GM21381 (cell line): Measurements from ENCODE around the gene ISG20L2.

Experiments used
- ATAC-seq: cut with Tn5 transposase; IDR thresholded peaks from one replicate; pipeline ENCODE4 v1.9.1; 2021; ENCODE audit warnings: mild to moderate bottlenecking, moderate library complexity; ENCODE audit not compliant: unreplicated experiment

ISG20L2 gene

DNA sequence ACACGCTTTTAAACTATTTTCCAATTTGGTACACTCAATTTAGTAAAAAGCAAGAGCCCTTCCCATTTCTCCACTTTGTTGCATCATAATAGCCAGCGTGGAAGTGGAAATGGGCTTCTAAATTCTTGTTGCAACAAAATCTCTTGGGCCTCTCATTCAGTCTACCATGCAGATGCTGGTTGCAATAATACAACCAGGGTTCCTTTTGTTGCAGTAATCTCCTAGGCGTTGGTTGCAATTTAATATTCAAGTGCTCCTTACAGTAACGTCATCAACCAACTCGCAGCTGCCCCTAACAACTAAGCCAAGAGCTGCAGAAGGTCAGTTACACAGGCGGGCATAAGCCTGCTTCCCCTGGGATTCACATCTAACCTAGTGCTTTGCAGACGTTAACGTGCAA, 25.7 kb upstream of the ISG20L2 start:
- ATAC-seq: no peak

DNA sequence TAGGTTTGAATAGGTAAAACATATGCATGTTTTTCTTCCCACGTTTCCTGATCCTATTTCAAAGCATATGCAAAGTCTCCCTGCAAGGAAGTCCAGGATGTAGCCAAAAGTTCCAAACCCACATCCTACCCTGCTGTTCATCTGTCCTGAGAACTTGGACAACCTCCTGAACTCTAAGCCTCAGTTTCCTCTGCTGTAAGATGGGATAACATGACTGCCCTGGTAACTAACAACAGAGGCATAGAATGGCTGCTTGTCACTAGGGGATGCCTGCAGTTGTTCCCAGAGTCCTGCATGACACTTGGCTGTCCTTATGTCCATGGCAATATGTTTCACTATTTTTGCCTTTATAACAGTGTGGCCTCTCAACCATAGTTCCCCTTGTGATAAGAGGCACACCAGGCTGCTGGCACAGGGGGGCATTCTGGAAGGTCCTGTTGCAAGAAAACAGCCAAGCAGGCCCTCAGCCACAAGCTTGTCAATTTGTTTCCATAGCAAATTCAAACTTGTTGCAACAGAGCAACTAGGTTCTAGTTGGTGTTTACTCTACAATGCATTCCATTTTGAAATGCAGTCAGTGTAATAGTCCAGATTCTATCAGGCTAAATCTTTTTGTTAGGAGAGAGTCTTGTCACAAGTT, 24.4 kb upstream of the ISG20L2 start:
- no peak for ATAC-seq

DNA sequence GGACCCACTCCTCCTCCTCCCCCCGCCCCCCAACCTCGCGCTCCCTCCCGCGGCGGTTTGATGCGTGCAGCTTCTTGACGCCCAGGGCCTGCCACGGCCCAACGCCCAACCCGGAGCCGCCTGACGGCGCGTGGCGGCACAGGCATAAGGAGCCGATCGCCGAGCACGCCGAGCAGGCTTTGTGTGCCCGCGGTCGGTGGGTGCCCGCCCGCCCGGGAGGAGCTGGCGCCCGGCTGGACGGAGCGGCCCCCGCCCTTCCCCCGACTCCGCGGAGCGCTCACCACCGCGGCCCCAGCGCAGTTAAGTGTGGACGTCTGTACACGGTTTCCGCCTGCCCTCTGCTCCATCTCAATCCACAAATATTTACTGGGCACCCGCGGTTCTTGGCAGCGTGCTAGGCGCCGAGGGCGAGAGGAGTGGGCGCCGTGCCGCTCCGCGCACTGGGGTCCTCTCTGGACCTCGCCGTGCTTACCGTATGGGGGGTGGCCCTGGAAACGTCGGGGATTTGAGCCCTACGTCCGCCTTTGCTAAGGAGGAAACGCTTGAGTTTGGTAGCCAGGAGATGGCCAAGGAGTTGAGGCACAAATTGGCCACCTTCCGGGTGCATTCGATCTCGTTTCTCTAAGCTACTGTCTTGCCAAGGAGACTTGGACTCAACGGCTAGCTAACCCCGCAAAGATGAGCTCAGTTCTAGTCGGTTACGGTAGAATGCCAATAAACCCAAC, 23.4 kb upstream of the ISG20L2 start:
- peak; percentile 65 for ATAC-seq

DNA sequence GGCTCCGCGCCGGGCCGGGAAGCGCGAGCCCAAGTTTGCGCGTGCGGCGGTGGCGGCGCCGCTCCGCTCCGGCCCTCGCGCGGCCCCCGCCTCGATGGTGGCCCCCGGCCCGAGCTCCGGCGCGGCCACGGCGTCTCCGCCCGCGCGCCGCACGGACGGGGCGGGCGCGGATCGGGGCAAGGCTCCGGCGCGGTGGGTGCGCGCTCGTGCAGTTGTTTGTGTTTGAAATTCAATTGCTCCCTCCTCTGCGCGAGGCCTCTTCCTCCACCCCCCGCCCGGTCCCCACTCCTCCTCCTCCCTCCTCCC, 22.8 kb upstream of the ISG20L2 start, which contains the start of gene HDGF:
Gene HDGF, minus strand, starts transcription at position 225 of the 306 bp plus-strand sequence. CDS start 246 bp downstream, outside the sequence.
- ATAC-seq: peak; percentile 13

DNA sequence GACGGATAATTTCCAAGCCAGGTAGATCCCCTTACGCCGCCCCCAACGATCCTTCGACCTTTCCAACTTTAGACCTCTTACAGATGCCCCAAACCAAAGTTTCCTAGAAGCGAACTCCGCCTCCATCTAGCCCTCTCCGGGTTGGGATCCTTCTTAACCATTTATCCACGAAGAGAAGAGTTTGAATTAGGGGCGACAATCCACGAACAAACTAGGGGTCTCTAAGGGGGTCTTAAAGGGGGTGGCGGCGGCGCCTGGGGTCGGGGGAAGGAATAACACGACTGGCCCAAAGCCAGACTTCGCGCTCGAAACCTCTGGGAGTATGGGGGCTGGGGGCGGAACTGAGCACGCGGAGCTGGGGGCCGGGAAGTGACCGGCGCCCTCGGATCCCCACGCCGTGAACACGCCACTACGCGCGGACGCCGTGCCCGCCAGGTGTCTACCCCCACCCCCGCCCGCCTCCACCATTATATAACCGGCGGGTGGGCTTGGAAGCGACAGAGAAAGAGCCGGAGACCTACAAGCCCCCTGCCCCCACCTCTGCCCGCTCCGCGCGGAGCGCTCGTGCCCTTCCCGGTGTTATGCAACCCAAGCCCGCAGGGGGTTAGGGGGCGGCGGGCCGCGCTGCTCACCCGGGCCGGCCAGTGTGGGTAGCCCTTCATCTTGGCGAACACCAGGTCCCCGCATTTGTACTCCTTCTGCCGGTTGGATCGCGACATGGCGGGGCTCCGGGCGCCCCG, 22.3 kb upstream of the ISG20L2 start:
- peak; percentile 8 for ATAC-seq

DNA sequence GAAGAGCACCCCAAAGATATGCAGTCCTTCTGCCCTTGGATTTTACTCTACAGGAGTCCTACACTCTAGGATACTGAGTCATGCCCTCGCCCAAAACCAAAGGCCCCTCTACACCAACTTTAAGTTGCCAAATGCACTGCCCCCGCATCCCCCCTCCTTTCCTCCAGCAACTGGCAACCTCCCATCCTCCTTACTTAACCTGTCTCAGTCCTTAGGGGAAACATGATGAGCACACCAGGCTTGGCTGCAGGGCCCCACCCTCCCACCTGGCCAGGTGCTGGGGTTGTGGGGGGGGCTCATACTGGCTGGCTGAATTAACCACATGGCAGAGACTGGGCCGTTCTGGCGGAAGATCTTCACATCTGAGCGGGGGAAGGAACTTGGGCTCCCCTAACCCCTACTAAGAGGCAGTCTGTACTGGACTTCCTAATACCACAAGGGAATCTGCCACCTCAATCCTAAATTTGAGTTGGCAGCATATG, 21.7 kb upstream of the ISG20L2 start:
- no peak for ATAC-seq

DNA sequence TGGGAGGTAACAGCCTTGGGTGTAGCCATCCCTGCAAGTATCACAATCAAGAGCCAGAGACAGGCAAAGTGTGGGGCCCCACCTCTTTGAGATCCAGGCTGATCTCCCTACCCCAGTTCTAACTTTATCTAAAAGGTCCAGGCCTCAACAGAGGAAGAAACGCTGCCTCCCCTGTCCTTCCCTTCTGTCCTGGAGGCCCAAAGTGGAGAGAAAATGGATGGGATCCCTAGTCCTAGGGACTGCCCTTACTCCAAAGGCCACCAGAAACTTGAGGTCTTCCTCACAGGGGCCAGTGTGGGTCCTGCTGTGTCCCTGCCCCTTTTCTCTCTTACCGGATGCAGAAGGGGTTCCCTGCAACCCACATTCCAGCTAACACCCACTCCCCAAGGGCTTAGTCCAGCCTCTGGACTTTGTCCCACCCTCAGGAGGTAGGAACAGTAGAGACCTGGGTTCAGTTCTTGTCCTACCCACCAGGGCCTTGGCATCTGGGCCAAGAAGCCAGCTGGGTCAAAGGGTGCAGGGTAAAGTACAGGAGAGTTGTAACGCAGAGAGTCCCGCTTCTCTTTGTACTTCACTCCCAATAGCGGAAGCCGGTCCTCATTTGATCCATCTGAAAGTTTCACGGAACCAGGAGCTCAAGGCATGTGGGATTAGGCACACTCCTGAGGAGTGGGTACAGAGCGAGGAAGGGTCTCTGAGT, 21.0 kb upstream of the ISG20L2 start:
- no peak for ATAC-seq

DNA sequence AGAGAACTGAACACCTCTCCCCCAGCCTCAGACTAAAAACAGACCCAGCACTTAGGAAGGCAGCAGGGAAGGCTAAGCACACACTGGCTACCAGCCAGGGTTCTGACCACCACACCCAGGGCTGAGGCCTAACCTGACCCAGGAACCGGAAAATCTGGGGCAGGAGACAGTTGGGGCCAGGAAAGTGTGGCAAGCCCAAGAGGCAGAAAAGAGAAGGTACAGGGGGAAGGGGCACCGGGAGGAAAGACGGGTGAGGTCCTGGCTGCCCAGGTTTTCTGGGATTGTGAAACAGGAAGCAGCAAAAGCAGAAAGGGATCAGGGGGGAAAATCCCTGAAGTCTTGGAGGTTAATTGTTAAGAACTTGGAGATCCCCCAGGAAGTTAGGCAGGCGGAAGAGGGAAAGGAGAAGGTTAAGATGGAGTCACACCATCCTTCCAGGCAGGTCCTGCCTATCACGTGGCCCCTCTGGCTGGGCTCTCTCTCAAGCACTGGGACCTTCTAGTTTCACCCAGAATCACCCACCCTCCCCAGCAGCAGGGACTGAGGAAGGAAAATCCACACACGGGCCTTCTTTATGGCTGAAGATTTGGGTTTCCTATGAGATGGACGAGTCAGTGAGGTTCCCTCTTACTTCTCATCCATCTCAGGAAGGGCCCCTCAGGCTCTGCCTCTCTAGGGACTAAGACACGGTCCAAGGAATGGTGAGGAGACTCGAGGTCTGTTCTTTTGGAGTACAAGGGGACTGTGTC, 20.3 kb upstream of the ISG20L2 start:
- no peak for ATAC-seq

DNA sequence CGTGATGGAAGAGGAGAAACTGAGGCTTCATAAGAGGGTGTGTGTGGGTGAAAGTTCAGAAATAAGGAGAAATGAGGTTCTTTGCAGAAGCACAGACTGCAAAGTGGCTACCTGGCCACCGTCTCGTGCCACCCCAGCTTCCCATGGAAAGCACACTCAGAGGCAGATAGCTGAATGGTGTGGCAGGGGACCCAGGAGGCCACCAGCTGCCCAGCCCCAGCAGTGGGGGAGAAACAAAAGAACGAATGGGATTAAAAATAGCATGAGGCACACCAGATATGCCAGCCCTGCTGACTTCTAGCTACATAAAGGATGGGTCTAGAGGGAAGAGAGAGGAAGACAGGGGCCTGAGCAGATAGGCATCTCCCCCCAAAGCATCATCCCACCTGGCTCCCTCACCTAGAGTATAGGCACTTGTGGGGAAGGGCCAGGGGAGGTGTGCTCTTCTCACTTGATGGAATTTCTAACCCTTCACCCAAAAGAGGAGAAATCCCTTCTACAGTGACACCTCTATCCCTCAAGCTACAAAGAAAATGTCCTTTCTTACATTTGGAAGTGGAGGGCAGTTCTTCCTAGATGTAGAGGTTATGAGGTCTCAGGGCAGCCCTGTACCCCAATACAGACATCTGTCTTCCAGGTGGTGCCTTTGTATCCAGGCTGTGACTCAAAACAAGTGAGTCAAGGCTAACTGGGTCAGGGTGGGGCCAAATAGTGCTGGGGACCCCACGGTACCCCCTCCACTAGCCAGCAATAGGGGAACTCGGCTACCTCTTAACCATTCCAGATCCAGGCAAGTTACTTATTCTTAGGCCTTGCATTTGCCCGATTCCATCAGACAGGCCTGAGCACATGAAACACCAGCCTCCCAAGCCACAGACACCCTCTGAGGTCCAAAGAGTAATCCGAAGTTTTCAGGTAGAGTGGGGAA, 19.4 kb upstream of the ISG20L2 start:
- no peak for ATAC-seq

DNA sequence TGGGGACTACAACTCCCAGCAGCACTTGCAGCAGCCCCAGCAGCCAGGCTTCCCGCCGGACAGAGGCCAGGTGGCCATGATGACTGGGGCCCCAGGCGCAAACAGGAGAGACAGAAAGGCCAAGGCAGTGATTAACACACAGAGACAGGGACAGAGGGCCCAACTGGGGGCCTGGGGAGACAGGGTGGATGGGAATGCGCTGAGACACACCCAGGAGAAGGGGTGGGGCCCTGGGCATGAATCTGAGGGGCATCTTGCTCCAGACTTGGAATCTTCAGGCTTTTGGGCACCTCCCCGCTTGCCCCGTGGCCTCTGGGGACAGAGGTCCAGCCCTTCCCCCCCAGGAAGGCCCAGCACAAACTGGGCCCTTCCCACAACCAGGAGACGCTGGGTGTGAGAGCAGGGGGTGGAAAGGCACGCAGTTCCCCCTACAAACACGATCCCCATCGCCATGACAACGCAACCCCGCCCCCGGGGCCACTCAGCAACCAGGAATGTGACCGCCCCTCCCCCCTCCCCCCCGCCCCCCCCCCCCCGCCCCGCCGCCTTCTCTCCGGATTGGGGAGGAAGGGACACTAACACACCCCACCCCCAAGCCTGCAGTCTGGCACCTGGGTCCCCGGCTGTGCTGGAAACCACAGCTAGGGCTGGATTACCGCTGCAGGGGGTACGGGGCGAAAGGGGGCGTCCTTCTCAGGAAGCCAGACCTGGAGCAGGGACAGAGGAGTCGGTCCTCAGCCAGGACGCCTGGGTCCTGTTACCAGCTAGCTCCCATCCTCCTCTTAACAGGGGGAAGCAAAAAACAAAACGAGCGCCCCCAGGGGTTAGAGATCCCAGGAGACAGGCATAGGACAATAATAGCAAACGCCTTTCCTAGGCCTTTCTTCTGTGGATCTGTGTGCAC, 18.4 kb upstream of the ISG20L2 start:
- ATAC-seq: no peak

DNA sequence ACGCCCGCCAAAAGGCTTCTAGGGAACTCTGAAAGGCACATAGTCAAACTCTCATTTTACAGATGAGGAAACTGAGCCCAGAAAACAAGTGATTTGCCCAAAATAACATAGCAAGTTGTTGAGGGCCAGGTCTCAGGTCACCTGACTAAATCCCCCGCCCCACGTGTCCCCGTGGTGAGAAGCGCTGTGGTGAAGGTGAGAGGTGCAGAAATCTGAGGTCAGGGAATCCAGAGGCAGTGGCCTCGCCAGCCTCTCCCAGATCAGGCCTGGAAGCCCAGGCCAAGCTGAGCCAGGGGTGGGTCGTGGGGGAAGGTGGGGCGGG, 17.8 kb upstream of the ISG20L2 start:
- ATAC-seq: no peak

DNA sequence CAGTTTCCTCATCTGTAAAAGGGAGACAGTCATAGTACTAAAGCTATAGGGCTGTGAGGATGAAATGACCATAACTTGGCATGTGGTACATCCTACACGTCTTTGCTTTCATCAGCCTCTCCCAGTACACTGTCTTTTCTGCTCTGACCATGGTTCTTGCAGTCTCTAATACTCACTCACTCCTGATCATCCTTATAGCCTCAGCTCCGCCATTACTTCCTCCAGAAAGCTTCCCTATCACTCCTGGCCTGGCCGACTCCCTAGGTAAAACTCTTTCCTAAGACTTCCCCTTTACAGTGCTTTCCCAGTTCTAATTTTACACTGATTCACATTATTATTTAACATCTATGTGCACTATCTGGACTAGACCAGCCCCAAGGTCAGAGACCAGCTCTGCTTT, 17.3 kb upstream of the ISG20L2 start:
- no peak for ATAC-seq

DNA sequence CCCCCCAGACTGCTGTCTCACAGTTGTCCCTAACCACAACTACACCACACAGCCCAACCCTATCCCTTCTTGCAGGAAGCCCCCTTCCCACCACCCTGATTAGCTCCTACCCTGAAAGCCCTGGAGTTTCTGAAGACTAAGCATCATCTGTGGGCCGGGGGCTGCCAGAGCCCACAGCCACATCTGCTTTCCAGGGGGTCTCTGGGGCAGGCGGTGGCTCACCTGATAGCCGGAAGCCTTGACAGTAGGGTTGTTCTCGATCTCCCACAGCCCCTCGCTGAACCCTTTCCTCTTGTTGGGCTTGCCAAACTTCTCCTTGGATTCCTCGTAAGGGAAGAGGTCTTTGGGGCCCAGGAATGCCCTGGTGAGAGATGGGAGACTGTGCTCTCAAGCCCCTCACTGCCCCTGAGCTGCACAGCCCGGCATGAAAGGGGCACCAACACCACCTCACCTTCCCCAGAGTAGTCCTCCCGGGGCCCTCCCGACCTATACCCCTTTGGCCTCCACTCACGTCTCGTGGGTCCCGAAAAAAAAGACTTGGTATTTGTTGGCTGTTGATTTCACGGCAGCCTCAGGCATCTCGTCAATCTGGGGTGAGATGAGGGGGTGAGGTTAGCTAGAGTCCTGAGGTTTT, 16.3 kb upstream of the ISG20L2 start:
- no peak for ATAC-seq

DNA sequence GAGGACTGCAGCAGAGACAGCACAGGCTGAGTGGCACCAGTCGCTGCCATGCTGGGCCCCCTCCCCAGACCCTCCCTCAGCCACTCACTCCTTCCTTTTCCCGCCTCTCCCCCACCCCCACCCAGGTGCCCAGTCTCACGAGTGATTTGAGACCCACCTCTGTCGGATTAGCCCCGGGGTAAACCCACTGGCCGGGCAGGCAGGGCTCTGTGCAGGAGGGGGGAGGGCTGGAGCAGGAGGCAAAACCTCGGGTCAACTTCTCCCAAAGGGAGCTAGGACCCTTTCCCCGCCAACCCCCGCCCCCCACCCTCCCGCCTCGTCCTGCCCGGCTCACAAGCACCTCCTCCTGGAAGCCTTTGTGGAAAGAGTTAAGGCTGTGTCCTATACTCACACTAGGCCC, 15.8 kb upstream of the ISG20L2 start:
- ATAC-seq: no peak

DNA sequence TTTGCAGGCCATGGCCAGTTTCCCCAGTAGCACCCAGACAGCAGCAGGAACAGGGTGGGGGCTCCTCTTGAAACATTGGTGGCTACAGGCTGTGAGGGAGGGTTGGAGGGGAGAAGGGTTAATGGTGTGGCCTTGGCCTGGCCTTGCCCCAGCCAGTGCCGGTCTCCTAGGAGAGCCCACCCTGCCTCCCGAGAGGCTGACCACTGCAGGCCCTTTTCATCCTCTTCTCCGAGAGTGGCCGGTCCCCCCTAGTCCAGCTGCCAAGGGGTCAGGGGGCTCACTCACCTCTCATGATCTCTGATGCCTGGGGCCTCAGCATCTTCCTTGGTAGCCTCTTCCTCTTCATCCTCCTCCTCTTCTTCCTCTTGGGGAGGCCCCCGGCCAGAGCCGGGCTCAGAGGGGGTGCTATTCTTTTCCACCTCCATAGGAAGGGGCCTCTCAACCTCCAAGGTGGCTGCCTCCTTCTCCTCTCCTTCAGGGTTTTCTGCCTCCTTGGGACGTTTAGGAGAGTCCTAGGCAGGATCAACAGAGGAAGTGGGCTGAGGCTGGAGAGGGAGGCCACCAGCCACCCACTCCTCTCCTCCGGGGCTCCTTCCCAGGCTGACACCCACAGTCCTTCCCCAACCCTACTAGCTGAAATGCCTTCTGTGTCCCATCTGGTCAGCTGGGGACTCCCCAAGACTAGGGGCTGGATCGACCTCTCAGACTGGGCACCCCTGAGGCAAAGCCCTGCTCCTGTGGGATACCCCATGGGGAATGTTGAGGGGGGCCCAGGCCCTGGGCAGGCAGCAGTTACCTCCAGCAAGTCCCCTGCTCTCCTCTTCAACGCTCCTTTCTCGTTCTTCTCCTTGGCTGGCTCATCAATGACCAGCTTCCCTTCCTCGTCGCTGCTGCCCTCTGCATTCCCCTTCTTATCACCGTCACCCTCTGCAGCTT, 15.1 kb upstream of the ISG20L2 start:
- ATAC-seq: no peak

DNA sequence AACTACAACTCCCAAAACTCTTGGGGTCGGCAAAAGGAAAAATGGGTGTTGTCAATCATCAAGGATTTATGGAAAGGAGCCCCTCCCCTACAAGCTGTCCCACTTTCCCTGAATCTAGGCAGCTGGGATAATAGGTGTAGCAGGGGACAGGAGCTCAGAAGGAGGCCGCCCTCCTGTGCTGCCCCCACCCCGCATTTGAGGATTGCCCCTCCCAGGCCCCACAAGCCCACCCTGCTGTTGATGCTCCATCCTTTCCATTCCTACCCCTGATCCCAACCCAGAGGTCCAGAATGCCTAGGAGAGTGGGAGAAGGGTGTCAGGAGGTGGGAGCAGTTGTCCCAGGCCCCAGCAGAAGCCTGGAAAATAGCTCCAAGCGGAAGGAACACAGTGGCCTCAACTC, 14.2 kb upstream of the ISG20L2 start:
- ATAC-seq: no peak

DNA sequence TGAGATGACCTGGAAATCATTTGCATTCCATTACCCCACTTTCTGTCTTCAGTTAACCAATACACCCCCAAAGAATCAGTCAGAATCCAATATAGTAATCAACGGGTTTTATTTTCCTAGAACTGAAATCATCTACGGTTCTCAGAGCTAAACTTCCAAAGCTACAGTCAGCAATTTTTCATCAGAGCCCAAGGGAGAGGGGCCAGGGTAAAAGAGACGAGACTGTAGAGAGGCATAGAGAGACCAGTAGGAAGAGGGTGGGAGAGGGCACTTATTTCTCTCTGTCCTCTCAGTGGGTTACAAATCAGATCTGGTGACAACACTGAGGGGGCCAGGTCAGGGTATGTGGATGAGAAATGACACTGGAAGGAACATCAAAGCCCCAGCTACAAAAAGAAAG, 13.5 kb upstream of the ISG20L2 start:
- ATAC-seq: no peak
